GM21619 (cell line): ENCODE measurements around the gene STON2.
"Not testable (repeated sequence)": the region's sequence is repeated elsewhere in the genome, so short reads cannot be mapped to it uniquely, and the experiment has no call there.

ENCODE experiments used
- ATAC-seq: cut with Tn5 transposase; IDR thresholded peaks from one replicate; pipeline ENCODE4 v1.9.1; 2021; ENCODE audit not compliant: unreplicated experiment

Gene STON2

DNA sequence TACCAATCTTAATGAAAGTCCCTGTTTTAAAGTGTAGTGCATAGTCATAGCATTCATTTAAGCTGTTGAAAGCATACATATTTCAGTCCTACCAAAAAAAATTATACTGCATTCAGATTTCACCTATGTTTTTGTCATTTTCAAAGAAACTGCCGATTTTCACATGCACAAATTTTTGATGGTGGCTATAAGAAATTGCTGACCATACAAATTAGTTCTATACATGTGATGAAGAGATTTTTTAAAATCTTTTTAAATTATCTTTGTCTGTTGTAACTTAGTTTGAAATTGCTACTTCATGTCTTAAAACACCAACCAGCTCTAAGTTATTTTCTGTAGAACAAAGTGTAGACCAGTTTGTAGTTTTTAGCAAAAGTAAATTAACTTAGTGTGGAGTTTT lies 175.9 kb downstream of the STON2 start:
- no peak for ATAC-seq

DNA sequence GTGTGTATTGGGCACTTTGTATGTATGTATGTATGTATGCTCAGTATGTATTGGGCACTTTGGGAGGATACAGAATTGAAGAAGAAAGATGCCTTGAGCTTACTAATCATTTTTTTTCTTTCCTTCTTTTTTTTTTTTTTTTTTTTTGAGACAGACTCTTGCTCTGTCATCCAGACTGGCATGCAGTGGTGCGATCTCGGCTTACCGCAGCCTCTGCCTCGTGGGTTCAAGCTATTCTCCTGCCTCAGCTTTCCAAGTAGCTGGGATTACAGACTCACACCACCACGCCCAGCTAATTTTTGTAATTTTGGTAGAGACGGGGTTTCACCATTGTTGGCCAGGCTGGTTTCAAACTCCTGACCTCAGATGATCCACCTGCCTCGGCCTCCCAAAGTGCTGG lies 176.3 kb downstream of the STON2 start:
- ATAC-seq: not testable (repeated sequence)

DNA sequence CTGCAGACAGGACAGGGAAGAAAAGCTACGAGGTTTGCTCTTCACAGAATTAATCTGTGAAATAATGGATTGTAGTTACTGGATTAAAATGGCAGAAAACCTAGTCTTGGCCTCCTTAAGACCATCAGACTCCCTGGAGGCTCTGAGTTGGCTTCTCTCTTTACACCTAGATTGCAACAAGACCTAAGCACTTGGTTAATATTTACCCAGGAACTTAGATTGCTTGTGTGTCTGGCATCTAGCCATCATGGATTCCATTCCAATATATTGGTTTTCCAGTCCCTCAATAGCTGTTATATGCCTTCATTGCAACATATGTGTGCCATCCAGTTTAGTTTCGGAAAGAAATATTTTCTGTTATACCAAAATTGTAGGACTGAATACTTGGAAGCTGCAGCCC lies 177.4 kb downstream of the STON2 start:
- ATAC-seq: no peak

DNA sequence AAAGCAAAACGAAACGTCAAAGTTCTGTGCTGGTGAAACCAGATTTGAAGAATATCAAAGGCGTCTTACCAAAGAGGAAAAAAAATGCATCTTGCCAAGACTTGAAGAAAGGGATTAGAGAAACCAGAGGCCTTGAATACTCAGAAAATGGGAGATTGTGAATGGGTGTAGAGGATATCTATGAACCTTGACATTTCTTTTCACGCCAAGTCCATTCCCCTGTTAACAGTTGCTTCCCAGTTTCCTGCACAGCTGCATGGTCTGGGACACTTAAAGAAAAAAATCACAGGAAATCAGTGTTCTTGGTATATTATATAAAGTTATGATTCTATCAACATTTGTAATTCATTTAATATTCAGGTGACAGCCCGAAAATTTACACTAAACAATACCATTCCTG lies 178.0 kb downstream of the STON2 start:
- no peak for ATAC-seq

DNA sequence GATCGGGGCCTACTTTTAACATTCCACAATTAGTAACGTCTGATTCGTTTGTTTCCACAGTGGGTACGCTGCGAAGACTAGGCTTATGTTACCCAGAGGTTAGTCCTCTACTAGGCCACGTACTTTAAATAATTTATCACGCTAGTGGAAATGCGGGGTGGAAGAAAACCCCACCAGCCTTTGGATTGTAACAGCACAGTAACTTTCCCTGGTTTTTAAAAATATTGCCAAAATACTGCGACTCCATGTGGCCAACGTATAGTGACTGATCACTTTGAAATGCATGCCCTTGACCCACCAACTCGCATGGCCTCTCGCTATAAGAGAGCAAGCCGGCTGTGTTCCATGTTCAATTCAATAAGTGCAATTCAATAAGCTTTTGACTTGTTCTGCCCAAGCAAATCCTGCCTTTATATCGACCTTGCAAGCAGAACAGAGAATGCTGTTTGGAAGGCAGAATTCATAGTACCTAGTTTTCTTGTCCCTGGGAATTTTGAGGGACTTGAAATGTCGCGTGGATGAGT lies 178.5 kb downstream of the STON2 start:
- ATAC-seq: no peak

DNA sequence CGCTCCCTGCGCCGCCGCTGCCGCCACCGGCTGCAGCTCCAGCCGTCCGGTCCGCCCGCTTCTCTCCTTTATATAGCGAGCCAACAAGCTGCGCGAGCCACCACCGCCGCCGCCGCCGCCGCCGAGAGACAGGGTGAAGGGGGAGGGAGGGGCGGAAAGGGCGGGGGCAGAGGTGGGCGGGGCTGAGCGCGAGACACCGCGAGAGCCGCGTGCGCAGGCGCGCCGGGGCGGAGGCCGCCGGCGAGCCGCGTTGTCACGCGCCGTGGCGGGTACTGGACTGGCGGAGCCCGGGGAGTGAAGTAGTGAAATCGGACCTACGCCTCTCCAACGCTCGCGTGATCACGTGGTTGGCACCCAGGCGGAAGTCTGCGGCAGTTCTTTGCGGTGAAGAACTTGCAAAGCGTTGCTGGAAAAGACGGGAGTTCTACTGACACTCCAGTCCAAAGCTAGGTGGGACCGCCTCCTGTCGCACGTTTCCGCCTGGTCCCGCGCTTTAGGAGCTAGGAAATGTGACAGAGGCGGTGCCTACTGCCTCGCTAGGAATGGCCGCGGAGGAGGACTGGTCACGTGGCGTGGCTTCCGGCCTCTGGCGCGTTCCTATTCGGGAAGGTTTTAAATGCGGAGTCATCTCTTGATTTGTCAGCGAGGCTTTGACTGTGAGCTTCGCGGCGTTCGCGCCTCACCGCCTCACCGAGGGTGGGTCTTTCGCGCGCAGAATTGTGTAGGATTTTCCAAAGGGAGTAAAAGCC lies 179.1 kb downstream of the STON2 start, which contains the start of gene GTF2A1:
Gene GTF2A1 (minus strand): TSS at position 130 of the 749 bp plus-strand sequence. CDS start 441 bp downstream, outside the sequence.
- peak; percentile 73 for ATAC-seq

DNA sequence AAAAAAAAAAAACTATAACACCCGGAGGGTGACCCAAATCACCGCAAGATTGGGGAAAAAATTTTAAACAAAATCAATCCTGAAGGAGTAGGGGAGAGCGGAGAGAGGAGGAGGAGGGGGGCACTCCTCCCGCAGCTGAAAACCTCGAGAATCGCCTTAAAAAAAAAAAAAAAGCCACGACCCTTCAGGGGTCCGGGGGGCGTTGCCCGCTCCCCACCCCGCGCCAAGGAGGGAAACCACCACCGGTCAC lies 179.6 kb downstream of the STON2 start:
- no peak for ATAC-seq

DNA sequence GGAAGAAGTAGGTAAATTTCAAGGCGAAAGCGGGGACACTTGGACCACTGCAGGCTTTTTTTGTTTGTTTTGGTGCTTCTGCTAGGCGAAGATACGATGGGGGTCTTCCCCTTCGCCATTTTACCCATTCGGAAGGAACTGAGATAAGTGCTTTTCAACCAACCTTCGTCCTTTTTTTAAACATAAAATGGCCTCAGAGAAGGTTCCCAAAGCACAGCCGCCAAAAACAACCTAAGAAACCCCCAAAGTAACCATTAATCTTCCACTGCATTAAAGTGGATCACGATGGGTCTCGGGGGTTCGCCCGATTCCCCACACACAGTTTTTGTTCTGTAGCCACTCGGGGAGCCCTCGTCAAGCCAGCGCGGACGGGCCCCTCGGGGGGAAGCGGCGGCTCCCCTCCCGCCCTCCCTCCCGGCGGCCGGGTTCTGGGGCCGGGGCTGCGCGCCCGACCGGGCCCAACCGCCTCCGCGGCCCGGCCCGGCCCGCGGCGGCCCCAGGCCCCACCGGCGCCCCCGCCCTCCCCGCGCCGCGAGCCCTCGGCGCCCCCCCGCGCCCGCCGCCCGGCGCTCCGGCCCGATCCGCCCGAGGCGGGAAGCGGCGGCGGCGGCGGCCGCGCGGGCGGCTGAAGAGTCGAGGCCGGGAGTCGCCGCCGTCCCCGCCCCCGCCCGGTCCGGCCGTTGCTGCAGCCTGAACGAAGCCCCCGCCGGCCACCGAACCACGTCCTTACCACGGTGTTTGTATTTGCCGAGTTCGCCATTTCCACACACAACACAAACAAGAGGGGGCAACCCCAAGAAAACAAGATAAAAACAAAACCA lies 180.2 kb downstream of the STON2 start:
- ATAC-seq: no peak

DNA sequence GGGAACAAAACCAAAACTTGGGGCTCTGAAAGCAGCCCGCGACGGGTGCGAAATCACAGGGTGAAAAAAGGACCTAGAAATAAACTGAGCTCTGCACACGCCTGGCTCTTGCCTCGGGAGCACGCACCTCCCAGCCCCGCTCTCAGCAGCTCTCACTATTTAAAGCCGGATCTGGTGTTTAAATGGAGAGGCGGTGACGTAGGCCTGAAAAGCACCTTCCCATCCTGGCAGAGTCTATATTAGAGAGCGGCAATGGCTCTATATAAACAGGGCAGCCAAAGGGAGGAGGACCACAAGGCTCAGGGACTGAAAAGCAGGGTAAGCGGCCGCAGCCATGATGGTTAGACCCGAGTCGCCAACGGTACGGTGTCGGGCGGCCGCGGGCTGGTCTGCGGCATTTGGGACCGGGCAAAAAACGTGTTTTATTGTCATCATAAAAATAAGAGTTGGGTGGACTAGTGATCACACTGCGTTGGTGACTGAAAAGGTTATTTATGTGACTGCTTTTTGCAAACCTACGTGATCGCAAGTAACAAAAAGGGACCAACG lies 180.8 kb downstream of the STON2 start:
- ATAC-seq: peak; percentile 54

DNA sequence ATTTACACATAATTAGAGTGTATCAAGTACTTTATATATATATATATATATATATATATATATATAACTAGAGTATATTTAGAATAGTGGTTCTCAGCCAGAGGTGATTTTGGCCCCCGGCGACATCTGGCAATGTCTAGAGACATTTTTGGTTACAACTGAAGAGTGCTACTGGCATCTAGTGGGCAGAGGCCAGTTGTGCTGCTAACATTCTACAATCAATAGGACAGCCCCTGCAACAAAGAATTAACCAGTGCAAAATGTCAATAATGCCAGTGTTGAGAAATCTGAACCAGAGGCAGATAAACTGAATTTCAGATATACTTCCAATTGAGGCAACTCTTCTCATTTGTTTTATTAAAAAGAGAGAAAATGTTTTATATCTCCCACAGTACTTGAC lies 188.3 kb downstream of the STON2 start:
- peak; percentile 73 for ATAC-seq
